PC-3 (cell line): Measurements from ENCODE around the gene ADGRL3. TPM values are rescaled to one million over a fixed set of nuclear protein-coding genes. Genes with fewer than 3 reads are reported as not detected.

Source experiments
- ATAC-seq: fragments of 200-7000 bp; cut with Tn5 transposase; 2 replicates; pipeline ENCODE4 v1.9.1; 2020; ENCODE audit warnings: mild to moderate bottlenecking, moderate library complexity
- BruUV-seq: library from RNA; stranded (reverse); fragments of 400-500 nt; replicated peaks from 2 replicates; lab custom pipeline; 2021; lab: Mats Ljungman, UMichigan
- CTCF ChIA-PET: fragments of 300-600 bp; sonication (Branson Sonifier 250); formaldehyde crosslinking; loops from one replicate; lab custom pipeline; 2022; ENCODE audit warnings: antibody characterized with exemption; lab: Charles Lee
- POLR2A ChIA-PET: fragments of 300-600 bp; sonication (Branson Sonifier 250); formaldehyde crosslinking; loops from one replicate; lab custom pipeline; 2022; ENCODE audit warnings: antibody characterized with exemption; ENCODE audit not compliant: unreplicated experiment; lab: Charles Lee
- DNase-seq: peaks from one replicate; pipeline ENCODE4 v3.0.0-alpha.2; 2015
- H2AFZ ChIP-seq: fragments of 300-600 bp; sonication (generic); 2 replicates; pipeline ENCODE4 v1.6.0; 2016; ENCODE audit warnings: antibody characterized with exemption, low read length
- H3F3A ChIP-seq: fragments of 300-600 bp; sonication (generic); one replicate; pipeline ENCODE4 v1.6.0; 2017; ENCODE audit warnings: antibody characterized with exemption, low read length, control low read depth, mild to moderate bottlenecking; ENCODE audit not compliant: unreplicated experiment
- H3K27ac ChIP-seq: fragments of 300-600 bp; sonication (generic); 2 replicates; pipeline ENCODE4 v1.5.1; 2016; ENCODE audit warnings: mild to moderate bottlenecking, low read length
- H3K27me3 ChIP-seq: fragments of 300-600 bp; sonication (generic); 2 replicates; pipeline ENCODE4 v1.6.1; 2016; ENCODE audit warnings: low read length, mixed read lengths
- H3K36me3 ChIP-seq: fragments of 300-600 bp; sonication (generic); 2 replicates; pipeline ENCODE4 v1.6.1; 2016; ENCODE audit warnings: low read depth, mixed run types, low read length, mixed read lengths
- H3K4me1 ChIP-seq: fragments of 300-600 bp; sonication (generic); 2 replicates; pipeline ENCODE4 v1.5.1; 2016; ENCODE audit warnings: low read length; ENCODE audit not compliant: insufficient read depth
- H3K4me2 ChIP-seq: fragments of 300-600 bp; sonication (generic); 2 replicates; pipeline ENCODE4 v1.6.0; 2016; ENCODE audit warnings: low read length
- H3K4me3 ChIP-seq: fragments of 300-600 bp; sonication (generic); 2 replicates; pipeline ENCODE4 v1.5.1; 2016; ENCODE audit warnings: mild to moderate bottlenecking, low read length, mixed read lengths
- H3K79me2 ChIP-seq: fragments of 300-600 bp; sonication (generic); 2 replicates; pipeline ENCODE4 v1.6.1; 2017; ENCODE audit warnings: low read length, mixed read lengths
- H3K9ac ChIP-seq: fragments of 300-600 bp; sonication (generic); 2 replicates; pipeline ENCODE4 v1.6.0; 2016; ENCODE audit warnings: mild to moderate bottlenecking, low read length
- H3K9me2 ChIP-seq: fragments of 300-600 bp; sonication (generic); replicated peaks from 2 replicates; pipeline ENCODE4 v1.6.1; 2016; ENCODE audit warnings: mixed run types, low read length, mixed read lengths
- H3K9me3 ChIP-seq: fragments of 300-600 bp; sonication (generic); 2 replicates; pipeline ENCODE4 v1.6.1; 2016; ENCODE audit warnings: low read length, mixed read lengths
- H4K20me1 ChIP-seq: fragments of 300-600 bp; sonication (generic); 2 replicates; pipeline ENCODE4 v1.6.1; 2016; ENCODE audit warnings: low read length, mixed read lengths
- CTCF ChIP-seq: fragments of 300-600 bp; sonication (generic); conservative IDR thresholded peaks from 2 replicates; pipeline ENCODE4 v1.5.1; 2017; ENCODE audit warnings: antibody characterized with exemption, low read depth, mild to moderate bottlenecking, low read length
- EZH2 ChIP-seq: fragments of 300-600 bp; sonication (generic); IDR thresholded peaks from one replicate; pipeline ENCODE4 v1.6.1; 2017; ENCODE audit warnings: antibody characterized with exemption, mild to moderate bottlenecking, low read length; ENCODE audit not compliant: unreplicated experiment
- EZH2phosphoT487 ChIP-seq: fragments of 300-600 bp; sonication (generic); IDR thresholded peaks from 2 replicates; pipeline ENCODE4 v1.6.1; 2018; ENCODE audit warnings: mild to moderate bottlenecking, antibody characterized with exemption, low read length, borderline replicate concordance
- intact Hi-C: fragments of 100-400 bp; cut with micrococcal nuclease; formaldehyde crosslinking; loops from 2 replicates; pipeline ENCODE4 v1.9.0; 2023
- total RNA-seq: library from RNA; depleted of rRNA; stranded (reverse); fragments of >200 nt; gene quantifications from 2 replicates; pipeline ENCODE4 v1.2.3, GENCODE V29; 2014

Gene ADGRL3
- total RNA-seq, 1 experiment from 2014 or later: 0.66 TPM

GRCh38 chr4:61201561-61201960 lies 1.4 kb downstream of the ADGRL3 start:
- no peak overlapping the region for H3K27ac ChIP-seq
- H3K4me1 ChIP-seq: peaks cover 26% of the 10 kb centered on the region
- H3K4me2 ChIP-seq: peak overlapping the region; percentile 90
- intact Hi-C loops: loop anchor here (5.0 kb wide), 2 partner anchors 76 to 261 kb away; no protein-coding TSS in a partner anchor
- peak overlapping the region; percentile 65 for H3K4me3 ChIP-seq
- POLR2A ChIA-PET: no interaction called here
- peaks cover 20% of the 10 kb centered on the region for H3K27me3 ChIP-seq
- ATAC-seq: no peak; the same call in 1 of the 2 replicates
- no peak overlapping the region for H3K9ac ChIP-seq
- no peaks in the 10 kb centered on the region for H4K20me1 ChIP-seq
- TF ChIP-seq CTCF (no peak), EZH2 (no peak), EZH2phosphoT487 (no peak)
- no peaks in the 10 kb centered on the region for H3K9me3 ChIP-seq
- H2AFZ ChIP-seq: peak overlapping the region; percentile 80
- no peaks in the 10 kb centered on the region for H3K36me3 ChIP-seq
- CTCF ChIA-PET: no interaction called here
- no peaks in the 10 kb centered on the region for H3K79me2 ChIP-seq
- BruUV-seq: no TSS peak
- H3K9me2 ChIP-seq: no peaks in the 10 kb centered on the region
- no peaks in the 10 kb centered on the region for H3F3A ChIP-seq
- no peak for DNase-seq

GRCh38 chr4:61201961-61202637 lies 2.0 kb downstream of the ADGRL3 start:
- no TSS peak for BruUV-seq
- CTCF ChIA-PET: no interaction called here
- intact Hi-C loops: loop anchor here (2.0 to 5.0 kb wide), 3 partner anchors 41 to 260 kb away; no protein-coding TSS in a partner anchor

More at GRCh38 chr4:61201961-61202637, 2.0 kb downstream of the ADGRL3 start:
- DNase-seq (peak; percentile 14), ATAC-seq (peak; percentile 25)
- Histone ChIP-seq H2AFZ (peak overlapping the region; percentile 80), H3K36me3 (no peaks in the 10 kb centered on the region), H3K4me3 (peak overlapping the region; percentile 65), H3K4me2 (peak overlapping the region; percentile 90), H3K27ac (no peak overlapping the region), H3F3A (no peaks in the 10 kb centered on the region), H3K9me3 (no peaks in the 10 kb centered on the region), H4K20me1 (no peaks in the 10 kb centered on the region), H3K9me2 (no peaks in the 10 kb centered on the region), H3K4me1 (peaks cover 26% of the 10 kb centered on the region), H3K9ac (no peak overlapping the region), H3K27me3 (peaks cover 20% of the 10 kb centered on the region), H3K79me2 (no peaks in the 10 kb centered on the region)
- TF ChIP-seq CTCF (peak; percentile 24; the same call in 1 of the 2 replicates), EZH2 (no peak), EZH2phosphoT487 (peak; percentile 65; the same call in 1 of the 2 replicates)
- POLR2A ChIA-PET: no interaction called here
